Measurements from ENCODE around the gene TMEM250. TPM values are rescaled to one million over a fixed set of nuclear protein-coding genes. Genes with fewer than 3 reads are reported as not detected.

The TMEM250 gene
- total RNA-seq, 1 experiment from 2014 or later = 37.5 TPM

DNA sequence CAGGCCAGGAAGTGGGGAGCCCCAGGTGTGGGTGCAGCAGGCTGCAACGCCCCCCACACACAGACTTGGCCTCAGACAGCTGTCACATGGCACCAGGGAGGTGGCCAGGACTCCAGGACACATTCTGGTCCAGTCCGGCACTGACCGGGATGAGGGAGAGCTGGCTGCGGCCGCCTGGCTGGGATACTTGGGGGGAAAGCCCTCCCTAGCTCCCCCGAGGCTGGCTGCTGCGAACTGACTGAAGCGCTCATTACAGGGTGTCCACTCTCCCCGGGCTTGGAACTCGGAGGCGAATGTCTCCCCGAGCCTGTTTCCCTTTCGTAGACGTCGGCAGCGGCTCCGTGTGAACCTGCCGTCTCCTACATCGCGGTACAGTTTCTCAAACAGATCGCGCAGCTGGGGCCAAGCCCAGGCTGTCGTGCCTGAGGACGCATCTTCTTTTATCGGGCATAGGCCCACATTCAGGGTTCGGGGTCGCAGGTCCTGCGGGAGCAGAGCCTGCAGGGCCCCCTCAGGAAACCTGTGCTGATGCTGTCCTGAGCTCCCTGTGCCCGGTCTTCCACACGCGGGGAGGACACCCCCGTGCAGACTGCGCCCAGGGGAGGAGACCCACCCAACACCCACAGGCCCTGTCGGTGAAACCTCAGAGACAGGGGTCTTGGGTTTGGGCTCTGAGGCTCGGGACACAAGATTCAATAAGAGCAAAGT, 43.4 kb downstream of the TMEM250 start (continued):
- TF ChIP-seq, protein P1, sequence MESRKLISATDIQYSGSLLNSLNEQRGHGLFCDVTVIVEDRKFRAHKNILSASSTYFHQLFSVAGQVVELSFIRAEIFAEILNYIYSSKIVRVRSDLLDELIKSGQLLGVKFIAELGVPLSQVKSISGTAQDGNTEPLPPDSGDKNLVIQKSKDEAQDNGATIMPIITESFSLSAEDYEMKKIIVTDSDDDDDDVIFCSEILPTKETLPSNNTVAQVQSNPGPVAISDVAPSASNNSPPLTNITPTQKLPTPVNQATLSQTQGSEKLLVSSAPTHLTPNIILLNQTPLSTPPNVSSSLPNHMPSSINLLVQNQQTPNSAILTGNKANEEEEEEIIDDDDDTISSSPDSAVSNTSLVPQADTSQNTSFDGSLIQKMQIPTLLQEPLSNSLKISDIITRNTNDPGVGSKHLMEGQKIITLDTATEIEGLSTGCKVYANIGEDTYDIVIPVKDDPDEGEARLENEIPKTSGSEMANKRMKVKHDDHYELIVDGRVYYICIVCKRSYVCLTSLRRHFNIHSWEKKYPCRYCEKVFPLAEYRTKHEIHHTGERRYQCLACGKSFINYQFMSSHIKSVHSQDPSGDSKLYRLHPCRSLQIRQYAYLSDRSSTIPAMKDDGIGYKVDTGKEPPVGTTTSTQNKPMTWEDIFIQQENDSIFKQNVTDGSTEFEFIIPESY (IDR thresholded peaks at IDR 0.05; ENCODE audit: extremely low read depth, insufficient replicate concordance, low read length) = no peak
- TF ChIP-seq EZH2phosphoT487 (IDR thresholded peaks at IDR 0.05; ENCODE audit: borderline replicate concordance) = no peak
- TF ChIP-seq, protein P2, sequence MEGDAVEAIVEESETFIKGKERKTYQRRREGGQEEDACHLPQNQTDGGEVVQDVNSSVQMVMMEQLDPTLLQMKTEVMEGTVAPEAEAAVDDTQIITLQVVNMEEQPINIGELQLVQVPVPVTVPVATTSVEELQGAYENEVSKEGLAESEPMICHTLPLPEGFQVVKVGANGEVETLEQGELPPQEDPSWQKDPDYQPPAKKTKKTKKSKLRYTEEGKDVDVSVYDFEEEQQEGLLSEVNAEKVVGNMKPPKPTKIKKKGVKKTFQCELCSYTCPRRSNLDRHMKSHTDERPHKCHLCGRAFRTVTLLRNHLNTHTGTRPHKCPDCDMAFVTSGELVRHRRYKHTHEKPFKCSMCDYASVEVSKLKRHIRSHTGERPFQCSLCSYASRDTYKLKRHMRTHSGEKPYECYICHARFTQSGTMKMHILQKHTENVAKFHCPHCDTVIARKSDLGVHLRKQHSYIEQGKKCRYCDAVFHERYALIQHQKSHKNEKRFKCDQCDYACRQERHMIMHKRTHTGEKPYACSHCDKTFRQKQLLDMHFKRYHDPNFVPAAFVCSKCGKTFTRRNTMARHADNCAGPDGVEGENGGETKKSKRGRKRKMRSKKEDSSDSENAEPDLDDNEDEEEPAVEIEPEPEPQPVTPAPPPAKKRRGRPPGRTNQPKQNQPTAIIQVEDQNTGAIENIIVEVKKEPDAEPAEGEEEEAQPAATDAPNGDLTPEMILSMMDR (IDR thresholded peaks at IDR 0.05 in 2 of 3, conservative IDR thresholded peaks at IDR 0.05 in 1 of 3; ENCODE audit: borderline replicate concordance in 1 of 3, insufficient read depth in 1 of 3, low read depth in 2 of 3, low read length in 2 of 3) = no peak
- TF ChIP-seq ELF1 (IDR thresholded peaks at IDR 0.05; ENCODE audit: borderline replicate concordance, low read depth) = no peak
- TF ChIP-seq SP1 (IDR thresholded peaks at IDR 0.05; ENCODE audit: low read depth) = no peak

DNA sequence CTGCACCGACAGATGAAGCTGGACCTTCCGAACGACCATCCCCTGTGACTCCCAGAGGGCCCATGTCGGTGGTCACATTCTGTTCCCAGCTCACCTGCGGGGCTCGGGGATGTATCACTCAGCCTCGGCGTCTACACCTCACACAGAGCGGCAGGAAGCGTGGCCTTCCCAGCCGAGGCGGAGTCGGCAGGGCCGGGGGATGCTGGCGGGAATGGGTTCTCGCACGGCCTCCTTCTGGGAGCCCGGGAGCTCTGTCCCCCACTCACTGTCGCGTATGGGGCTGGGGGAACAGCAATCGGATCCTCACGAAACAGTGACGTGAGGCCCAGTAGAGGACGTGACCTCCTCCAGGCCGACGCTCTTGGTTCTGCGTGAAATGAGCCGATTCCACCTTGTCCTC, 44.0 kb downstream of the TMEM250 start:
- no peak overlapping the region for H3K4me2 ChIP-seq (ENCODE audit: low read length)
- no peak overlapping the region for H3K9ac ChIP-seq (ENCODE audit: low read length)
- intact Hi-C loops (cut with micrococcal nuclease) = no loop called here
- no peaks in the 10 kb centered on the region for H4K20me1 ChIP-seq (ENCODE audit: insufficient read depth)
- H3K36me3 ChIP-seq (ENCODE audit: control insufficient read depth in 1 of 2, insufficient read depth in 2 of 2, low read length in 2 of 2) = peaks cover 0 to 3% of the 10 kb centered on the region in 2 experiments; a peak in 1 of 4 replicates
- no peaks in the 10 kb centered on the region; a peak in 2 of 4 replicates for H3K4me1 ChIP-seq (ENCODE audit: control insufficient read depth in 1 of 2, insufficient read depth in 2 of 2, low read length in 2 of 2)
- no peak for TF ChIP-seq SRF (IDR thresholded peaks at IDR 0.05; ENCODE audit: low read depth)
- RAD21 ChIA-PET (ENCODE audit: low non-redundant PET in 1 of 2, low total read pairs in 2 of 2, uncharacterized antibody in 2 of 2, unreplicated experiment in 2 of 2) = no interaction called here
- H3K9me2 ChIP-seq (ENCODE audit: insufficient read depth) = no peaks in the 10 kb centered on the region
- peaks cover 78% of the 10 kb centered on the region for H3K79me2 ChIP-seq (ENCODE audit: insufficient read depth, low read length)
- H3K4me3 ChIP-seq (replicated peaks in 1 of 2; ENCODE audit: low read depth in 1 of 2, low read length in 2 of 2) = no peak overlapping the region
- POLR2A ChIA-PET = no interaction called here
- no TSS peak for BruUV-seq (replicated peaks)
- no peak overlapping the region for H3K27ac ChIP-seq (ENCODE audit: low read depth, low read length)
- H3K9me3 ChIP-seq (ENCODE audit: control insufficient read depth in 1 of 2, insufficient read depth in 1 of 2, low read depth in 1 of 2, low read length in 2 of 2) = no peaks in the 10 kb centered on the region
- H3K27me3 ChIP-seq (ENCODE audit: insufficient read depth, low read length) = no peaks in the 10 kb centered on the region
- DNase-seq (ENCODE audit: low read depth, low spot score) = no peak
- no peak overlapping the region for H2AFZ ChIP-seq (ENCODE audit: low read depth, low read length, poor library complexity, severe bottlenecking)
- no peak for ATAC-seq
- CTCF ChIA-PET = no interaction called here

Other genes with a start within 250 kb of the TMEM250 start
- gene CAMSAP1, start 211.3 kb downstream of the TMEM250 start, total RNA-seq (2021; ENCODE audit: unreplicated experiment) = 33.1 TPM
- 54.8 TPM for gene UBAC1, start 157.5 kb downstream of the TMEM250 start, total RNA-seq (2021; ENCODE audit: unreplicated experiment)
- gene NACC2, start 23.6 kb downstream of the TMEM250 start, total RNA-seq (2021; ENCODE audit: unreplicated experiment) = 27.8 TPM
- not detected for gene LHX3, start 86.3 kb upstream of the TMEM250 start, total RNA-seq (2021; ENCODE audit: unreplicated experiment)
- gene QSOX2, start 126.9 kb upstream of the TMEM250 start, total RNA-seq (2021; ENCODE audit: unreplicated experiment) = 34.6 TPM
- 4.6 TPM for gene CCDC187, start 185.2 kb upstream of the TMEM250 start, total RNA-seq (2021; ENCODE audit: unreplicated experiment)
- gene GPSM1, start 208.7 kb upstream of the TMEM250 start, total RNA-seq (2021; ENCODE audit: unreplicated experiment) = 26.4 TPM
- 21.9 TPM for gene DNLZ, start 244.9 kb upstream of the TMEM250 start, total RNA-seq (2021; ENCODE audit: unreplicated experiment)